Measurements from ENCODE around the gene CBL. TPM values are rescaled to one million over a fixed set of nuclear protein-coding genes. Genes with fewer than 3 reads are reported as not detected.

The CBL gene
- polyA plus RNA-seq, 2 of the 4 experiments (the other 2 are of a cell fraction), result 6.0 to 14.1 TPM

GRCh38 chr11:119306373-119306890 is 100.3 kb downstream of the CBL start:
- H3K27ac ChIP-seq, result no peak overlapping the region
- H3K4me1 ChIP-seq, result no peaks in the 10 kb centered on the region
- ATAC-seq (no peak), DNase-seq (ENCODE audit: low read depth in 1 of 2, low spot score in 1 of 2) (no peak), FAIRE-seq (no peak)
- TF ChIP-seq CEBPB (IDR thresholded peaks at IDR 0.05) (no peak), FOXS1 (CRISPR knock-in tag; IDR thresholded peaks at IDR 0.05) (no peak), HMGXB4 (CRISPR knock-in tag; IDR thresholded peaks at IDR 0.05; ENCODE audit: borderline replicate concordance) (no peak), SREBF2 (IDR thresholded peaks at IDR 0.05) (no peak), MAX (IDR thresholded peaks at IDR 0.05) (no peak), HOXB13 (CRISPR knock-in tag; IDR thresholded peaks at IDR 0.05; ENCODE audit: low read depth) (no peak)
- POLR2A ChIA-PET, result no interaction called here
- H3K9me3 ChIP-seq, result no peaks in the 10 kb centered on the region
- H3K4me2 ChIP-seq, result no peak overlapping the region
- CTCF ChIA-PET, result interaction anchor here (0.8 to 6.9 kb wide), 5 partner anchors 10 to 168 kb away, joined by 3 to 43 read pairs (median 3); no protein-coding TSS in a partner anchor
- WGBS (ENCODE audit: missing lambda C conversion rate), result 90% methylated on average over 3 of the region's 5 CpGs
- H3K4me3 ChIP-seq, result no peak overlapping the region

GRCh38 chr11:119307219-119307618 is 101.1 kb downstream of the CBL start:
- CTCF ChIA-PET, result interaction anchor here (0.8 to 6.9 kb wide), 5 partner anchors 10 to 168 kb away, joined by 3 to 43 read pairs (median 3); no protein-coding TSS in a partner anchor
- 100% methylated on average over 1 of the region's 1 CpG for WGBS (ENCODE audit: missing lambda C conversion rate)
- DNase-seq (ENCODE audit: low read depth in 1 of 2, low spot score in 1 of 2), result no peak

GRCh38 chr11:119307974-119308373 is 101.8 kb downstream of the CBL start:
- CTCF ChIA-PET, result interaction anchor here (0.8 to 6.9 kb wide), 6 partner anchors 15 to 167 kb away, joined by 3 to 43 read pairs (median 4); no protein-coding TSS in a partner anchor

More at GRCh38 chr11:119307219-119307618, 101.1 kb downstream of the CBL start:
- POLR2A ChIA-PET, result no interaction called here
- Histone ChIP-seq H3K4me2 (no peak overlapping the region), H3K4me1 (no peaks in the 10 kb centered on the region), H3K9me3 (no peaks in the 10 kb centered on the region), H3K27ac (no peak overlapping the region), H3K4me3 (no peak overlapping the region)
- FAIRE-seq (no peak), ATAC-seq (peak; percentile 52 to 54; a peak in 2 of 6 replicates)
- TF ChIP-seq RAD21 (conservative IDR thresholded peaks at IDR 0.05 in 1 of 2, IDR thresholded peaks at IDR 0.05 in 1 of 2) (peak in 1 of 2 experiments; percentile 11; a peak in 1 of 5 replicates), ZSCAN20 (CRISPR knock-in tag; IDR thresholded peaks at IDR 0.05) (no peak)

GRCh38 chr11:119309411-119309810 is 103.3 kb downstream of the CBL start:
- Histone ChIP-seq H3K9me3 (no peaks in the 10 kb centered on the region), H3K4me1 (no peaks in the 10 kb centered on the region), H3K27ac (no peak overlapping the region), H3K4me3 (no peak overlapping the region), H3K4me2 (no peak overlapping the region)
- no peak for DNase-seq (ENCODE audit: low read depth in 1 of 2, low spot score in 1 of 2)
- 92% methylated on average over 10 of the region's 11 CpGs for WGBS (ENCODE audit: missing lambda C conversion rate)
- FAIRE-seq, result no peak
- CTCF ChIA-PET, result interaction anchor here (0.8 to 6.9 kb wide), 8 partner anchors 10 to 141 kb away, joined by 3 to 43 read pairs (median 4); partner anchors contain the start of genes CBL and NLRX1
- no peak for TF ChIP-seq RAD21 (conservative IDR thresholded peaks at IDR 0.05 in 1 of 2, IDR thresholded peaks at IDR 0.05 in 1 of 2)
- no peak for TF ChIP-seq RARB (CRISPR knock-in tag; IDR thresholded peaks at IDR 0.05)
- TF ChIP-seq CHD4 (IDR thresholded peaks at IDR 0.05; ENCODE audit: borderline replicate concordance), result no peak
- no peak for TF ChIP-seq HES2 (IDR thresholded peaks at IDR 0.05)
- POLR2A ChIA-PET, result no interaction called here
- ATAC-seq, result no peak

More at GRCh38 chr11:119307974-119308373, 101.8 kb downstream of the CBL start:
- DNase-seq (ENCODE audit: low read depth in 1 of 2, low spot score in 1 of 2), result no peak
- POLR2A ChIA-PET, result interaction anchor here (0.7 kb wide), 1 partner anchor 223 kb away, joined by 3 read pairs; no protein-coding TSS in a partner anchor
- 86% methylated on average over 5 of the region's 5 CpGs for WGBS (ENCODE audit: missing lambda C conversion rate)
- no peak for FAIRE-seq
- H3K9me3 ChIP-seq, result no peaks in the 10 kb centered on the region
- H3K4me3 ChIP-seq, result no peak overlapping the region
- TF ChIP-seq TP53 (CRISPR knock-in tag; IDR thresholded peaks at IDR 0.05), result no peak
- H3K4me2 ChIP-seq, result no peak overlapping the region
- H3K4me1 ChIP-seq, result no peaks in the 10 kb centered on the region
- ATAC-seq, result no peak
- no peak overlapping the region for H3K27ac ChIP-seq

Data from A549 (cell line).